Stimulated activated CD8-positive, alpha-beta memory T cell treated with anti-CD3 and anti-CD28 coated beads, Interleukin-7, amount 100 ng/mL, for 48 hours (primary cell): Measurements from ENCODE around the gene WNT6.

ENCODE experiments used
- DNase-seq, 2 donors: peaks; one replicate each; pipeline ENCODE4 v3.0.0-alpha.2; 2020; ENCODE audit warnings: low read depth in 1 of 2; ENCODE audit errors: extremely low read depth in 1 of 2

Gene WNT6

DNA sequence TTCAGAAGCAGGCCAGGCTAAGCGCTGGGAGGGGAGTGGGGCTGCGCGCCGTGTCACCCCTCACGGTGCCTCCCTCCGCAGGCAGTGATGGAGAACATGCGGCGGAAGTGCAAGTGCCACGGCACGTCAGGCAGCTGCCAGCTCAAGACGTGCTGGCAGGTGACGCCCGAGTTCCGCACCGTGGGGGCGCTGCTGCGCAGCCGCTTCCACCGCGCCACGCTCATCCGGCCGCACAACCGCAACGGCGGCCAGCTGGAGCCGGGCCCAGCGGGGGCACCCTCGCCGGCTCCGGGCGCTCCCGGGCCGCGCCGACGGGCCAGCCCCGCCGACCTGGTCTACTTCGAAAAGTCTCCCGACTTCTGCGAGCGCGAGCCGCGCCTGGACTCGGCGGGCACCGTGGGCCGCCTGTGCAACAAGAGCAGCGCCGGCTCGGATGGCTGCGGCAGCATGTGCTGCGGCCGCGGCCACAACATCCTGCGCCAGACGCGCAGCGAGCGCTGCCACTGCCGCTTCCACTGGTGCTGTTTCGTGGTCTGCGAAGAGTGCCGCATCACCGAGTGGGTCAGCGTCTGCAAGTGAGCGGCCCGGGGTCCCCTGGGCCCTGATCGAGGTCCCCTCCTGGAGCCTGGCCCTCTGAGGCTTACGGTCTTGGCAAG, 33.2 kb downstream of the WNT6 start:
- DNase-seq: peak; percentile 68 to 77

DNA sequence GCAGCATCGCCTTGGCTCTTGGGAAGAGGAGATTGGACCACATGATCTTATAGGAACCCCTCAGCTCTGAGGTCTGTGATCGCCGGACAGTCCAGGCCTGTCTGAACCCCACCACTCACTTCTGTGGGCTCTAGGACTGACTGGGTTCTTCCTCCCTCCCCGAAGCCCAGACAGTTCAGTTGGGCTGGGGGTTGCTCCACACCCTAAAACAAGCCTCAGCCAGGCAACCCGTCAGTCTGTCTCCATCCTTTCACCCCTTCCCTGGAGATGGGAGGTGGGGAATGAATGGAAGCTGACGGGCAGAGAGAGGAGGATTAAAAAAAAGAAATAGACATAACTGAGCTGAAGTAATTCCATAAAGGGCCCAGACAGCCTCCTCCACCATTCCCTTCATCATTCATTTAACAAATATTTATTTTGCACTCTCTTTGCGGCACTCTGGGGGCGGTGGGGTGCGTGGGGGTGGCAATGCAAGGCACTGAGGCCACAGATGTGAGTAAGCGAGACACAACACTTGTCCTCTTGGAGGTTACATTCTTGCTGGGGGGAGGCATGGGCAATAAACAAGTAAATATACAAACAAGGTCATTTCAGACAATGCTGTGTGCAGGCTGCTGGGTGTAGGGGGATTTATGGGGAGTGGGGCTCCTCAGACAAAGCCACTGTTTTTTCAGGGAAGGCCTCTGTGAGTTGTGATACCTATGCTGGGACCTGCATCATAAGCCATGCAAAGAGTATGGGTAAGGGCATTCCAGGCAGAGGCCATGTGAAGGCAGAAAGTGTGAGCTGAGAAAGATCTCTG, 33.9 kb downstream of the WNT6 start:
- no peak for DNase-seq

DNA sequence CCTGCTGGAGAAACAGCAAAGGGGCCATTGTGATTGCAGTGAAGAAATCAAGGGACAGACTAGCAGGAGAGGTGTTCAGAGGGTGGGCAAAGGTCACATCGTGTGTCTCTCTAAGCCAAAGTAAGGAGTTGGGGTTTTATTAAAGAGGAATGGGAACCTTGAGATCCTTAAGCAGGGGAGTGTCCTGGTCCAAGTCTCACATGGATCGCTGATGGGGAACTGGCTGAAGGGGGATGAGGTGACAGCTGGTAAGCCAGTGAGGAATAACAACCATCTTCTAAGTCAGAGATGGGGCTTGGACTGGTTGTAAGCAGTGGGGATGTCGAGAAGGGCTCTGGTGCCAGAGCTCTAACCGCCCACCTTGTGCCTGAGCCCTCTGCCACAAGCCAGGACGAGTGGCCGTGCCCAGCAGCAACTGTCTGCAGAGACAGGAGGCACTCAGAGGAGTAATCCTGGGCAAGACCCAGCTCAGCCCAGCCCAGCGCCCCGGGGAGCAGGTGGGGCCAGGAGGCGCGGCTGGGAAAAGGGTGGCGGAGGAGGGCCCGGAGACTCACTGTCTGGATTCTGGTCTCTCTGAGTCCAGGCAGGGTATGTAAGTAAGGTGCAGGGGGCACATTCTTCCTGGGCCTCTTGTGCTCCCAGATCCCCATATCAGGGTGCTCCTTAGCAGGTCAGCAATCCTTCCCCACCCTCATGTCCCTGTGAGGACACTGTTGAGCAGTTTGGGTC, 34.7 kb downstream of the WNT6 start:
- DNase-seq: no peak

DNA sequence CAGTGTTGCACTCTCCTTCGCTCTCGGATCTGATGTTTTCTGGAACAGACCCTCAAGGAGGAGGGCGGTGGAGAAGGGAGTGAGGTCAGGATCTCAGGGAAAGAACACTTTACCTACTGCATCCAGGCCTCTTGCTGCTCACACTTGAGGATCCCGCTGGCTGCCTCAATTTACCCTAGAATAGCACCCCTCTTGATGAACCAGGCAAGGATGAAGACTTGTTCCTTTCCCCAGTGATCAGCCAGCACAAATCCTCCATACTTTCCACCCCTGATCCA, 35.2 kb downstream of the WNT6 start:
- DNase-seq: no peak

DNA sequence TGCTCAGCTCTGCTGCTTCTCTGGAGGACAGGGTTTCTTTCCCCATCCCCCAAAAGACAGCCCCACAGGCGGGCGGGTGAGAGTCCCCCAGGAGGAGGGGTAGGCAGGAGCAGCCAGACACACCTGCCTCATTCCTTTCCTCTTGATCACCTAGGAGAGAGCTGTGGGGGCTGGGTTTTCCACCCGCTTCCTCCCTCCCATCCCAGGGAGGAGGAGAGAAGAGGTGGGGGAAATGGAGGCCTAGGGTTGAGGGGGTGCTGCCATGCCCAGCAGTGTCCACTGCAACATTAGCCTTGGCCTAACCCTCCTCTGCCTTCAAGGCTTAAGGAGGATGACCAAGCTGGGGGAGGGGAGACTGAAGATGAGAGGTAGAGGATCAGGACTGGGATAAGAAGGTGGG, 35.7 kb downstream of the WNT6 start:
- no peak for DNase-seq

DNA sequence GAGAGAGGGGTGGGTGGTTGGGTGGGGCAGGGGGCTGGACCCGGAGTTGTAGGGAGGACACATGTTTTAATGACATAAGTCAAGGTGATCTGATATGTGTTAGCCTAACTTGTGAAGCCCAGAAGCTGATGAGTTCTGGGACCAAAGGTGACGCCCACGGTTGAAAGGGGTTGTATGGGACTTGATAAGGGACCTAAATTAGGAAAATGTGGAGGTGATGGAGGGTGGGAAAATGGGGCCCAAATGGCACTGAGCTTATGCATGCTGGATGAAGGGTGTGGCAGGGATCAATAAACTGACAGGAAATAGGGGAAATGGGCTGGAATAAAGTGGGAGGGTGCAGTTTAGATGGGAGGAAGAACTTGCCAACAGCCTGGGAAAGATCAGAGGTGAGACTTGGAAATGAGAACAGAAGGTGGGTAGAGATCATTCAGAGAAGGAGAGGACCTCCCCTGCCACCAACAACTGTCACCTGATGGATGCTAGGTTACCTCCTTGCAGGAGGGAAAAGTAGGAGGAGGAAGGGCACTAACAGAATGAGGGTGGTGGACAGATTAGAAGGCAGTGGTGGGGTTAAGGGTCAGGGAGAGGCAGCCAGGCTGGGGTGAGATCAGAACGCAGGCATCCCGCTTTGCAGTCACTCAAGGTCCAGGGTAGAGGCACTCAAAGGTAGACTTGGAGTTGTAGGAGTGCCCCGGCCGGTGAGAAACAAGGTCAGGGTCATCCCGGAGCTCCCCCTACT, 36.3 kb downstream of the WNT6 start:
- DNase-seq: no peak

DNA sequence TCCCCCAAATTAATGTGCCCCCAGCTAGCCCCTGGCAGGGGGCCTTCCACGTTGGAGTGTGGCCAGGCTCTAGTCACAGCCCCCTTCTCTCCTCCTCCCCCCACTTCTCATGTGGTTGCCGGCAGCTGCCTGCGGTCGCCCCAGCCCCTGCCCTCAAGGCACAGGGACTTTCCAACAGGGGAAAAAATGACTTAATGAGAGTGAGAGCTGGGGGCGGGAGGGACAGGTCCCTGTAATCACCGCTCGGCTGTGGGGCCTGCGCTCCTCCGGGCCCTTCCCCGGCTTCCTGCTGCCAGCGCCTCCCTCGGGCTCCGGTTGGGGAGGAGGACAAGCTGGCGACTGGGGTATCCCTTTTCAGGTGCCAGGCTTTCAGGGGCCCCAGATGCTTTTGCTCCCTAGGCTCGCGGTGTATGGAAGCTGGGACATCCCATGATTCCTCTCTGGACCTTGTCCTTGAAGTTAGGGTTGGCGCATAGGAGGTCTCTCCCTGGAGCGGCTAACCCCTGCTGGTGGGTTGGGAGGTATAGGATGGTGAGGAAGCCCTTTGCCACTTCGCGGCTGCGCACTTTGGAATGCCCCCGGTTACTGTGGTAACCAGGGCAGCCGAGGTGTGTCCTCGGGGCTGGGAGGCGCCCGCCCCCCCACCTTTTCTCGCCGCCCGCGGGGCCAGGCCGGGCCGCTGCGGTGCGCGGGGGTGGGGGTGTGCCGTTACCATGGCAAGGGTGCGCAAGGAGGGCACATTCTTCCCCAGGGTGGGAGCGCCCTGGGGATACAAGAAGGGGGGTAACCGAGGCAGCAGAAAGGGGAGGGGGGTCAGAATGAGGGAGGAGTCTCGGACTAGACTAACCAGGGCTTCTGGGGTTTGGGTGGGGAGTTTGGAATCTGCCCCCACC, 37.1 kb downstream of the WNT6 start:
- peak; percentile 82 to 89 for DNase-seq

DNA sequence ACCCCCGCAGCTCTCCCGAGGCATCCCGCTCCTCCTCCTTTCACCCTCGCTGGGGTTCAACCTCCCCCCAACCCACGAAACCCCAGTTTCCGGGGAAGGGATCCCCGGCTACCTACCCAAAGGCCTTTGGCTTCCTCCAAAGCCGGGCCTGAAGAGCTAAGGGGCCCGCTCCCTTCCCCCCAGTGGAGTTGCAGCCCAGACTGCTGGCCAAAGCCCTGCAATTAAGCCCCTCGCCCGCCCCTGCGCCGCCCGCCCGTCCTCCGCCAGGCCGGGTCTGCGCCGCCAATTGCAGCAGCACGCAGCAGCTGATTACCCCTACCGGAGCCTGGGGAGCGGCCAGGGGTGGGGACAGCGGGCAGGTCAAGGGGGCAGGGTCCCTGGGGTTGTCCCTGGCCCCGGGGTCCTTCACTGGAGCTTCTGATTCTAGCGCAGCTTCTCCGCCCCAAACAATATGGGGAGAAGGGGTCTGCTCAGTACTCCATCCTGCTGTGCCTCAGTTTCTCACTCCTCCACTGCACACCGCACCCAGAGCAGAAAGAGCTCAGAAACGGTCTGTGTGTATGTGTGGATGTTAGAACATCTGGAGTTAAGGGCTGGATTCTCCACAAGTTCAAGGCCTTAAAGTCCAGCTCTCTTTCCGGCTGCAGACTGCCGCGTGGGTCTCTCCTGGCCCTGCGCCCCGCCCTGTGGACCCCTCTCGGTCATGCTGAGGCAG, 37.9 kb downstream of the WNT6 start:
- DNase-seq: no peak

DNA sequence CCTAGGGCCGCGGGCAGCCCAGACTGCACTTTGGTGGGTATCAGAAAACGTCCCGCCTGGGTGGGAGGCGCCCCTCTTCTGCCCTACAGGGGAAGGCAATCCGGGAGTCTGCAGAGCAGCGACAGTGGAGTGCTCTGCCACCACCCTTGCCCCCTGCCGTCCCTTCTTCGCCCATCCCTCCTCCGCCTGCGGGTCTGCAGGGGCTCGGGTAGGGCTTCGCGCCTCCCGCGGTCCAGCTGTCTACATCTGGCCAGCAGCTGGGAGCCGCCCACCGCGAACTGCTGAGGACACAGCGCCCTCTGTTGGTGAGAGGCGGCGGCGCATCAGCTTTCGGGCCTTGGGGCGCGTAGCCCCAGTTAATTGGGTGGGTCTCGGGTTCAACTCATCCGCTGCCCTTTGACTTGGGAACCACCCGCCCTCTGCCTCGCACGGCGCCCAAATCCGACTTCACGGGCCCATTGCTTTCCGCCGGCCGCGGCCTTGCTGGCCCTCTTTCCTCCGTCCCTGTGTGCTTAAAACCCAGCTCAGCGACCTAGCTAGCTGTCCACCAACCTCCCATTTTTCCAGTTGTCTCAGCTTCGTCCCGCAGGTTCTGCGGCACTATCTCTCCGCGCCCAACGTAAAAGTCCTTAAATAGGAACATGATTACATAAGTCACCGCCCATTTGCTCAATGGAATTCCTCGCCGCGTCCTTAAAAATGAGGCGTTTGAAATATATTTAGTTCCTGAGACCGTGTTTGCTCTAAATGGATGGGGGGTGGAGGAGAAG, 38.7 kb downstream of the WNT6 start:
- peak; percentile 66 to 67 for DNase-seq

DNA sequence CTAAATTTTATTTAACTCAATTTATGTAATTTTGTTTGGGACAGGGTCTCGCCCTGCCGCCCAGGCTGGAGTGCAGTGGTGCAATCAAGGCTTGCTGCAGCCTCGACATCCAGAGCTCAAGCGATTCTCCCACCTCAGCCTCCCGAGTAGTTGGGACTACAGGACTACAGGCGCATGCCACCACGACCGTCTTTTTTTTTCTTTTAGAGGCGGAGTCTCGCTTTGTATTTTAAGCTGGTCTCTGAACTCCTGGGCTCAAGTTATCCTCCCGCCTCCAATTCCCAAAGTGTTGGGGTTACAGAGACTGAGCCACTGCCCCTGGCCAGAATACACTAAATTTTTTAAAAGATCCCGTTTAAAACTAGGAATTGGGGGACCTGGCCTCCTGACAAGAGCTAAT, 39.5 kb downstream of the WNT6 start:
- no peak for DNase-seq

DNA sequence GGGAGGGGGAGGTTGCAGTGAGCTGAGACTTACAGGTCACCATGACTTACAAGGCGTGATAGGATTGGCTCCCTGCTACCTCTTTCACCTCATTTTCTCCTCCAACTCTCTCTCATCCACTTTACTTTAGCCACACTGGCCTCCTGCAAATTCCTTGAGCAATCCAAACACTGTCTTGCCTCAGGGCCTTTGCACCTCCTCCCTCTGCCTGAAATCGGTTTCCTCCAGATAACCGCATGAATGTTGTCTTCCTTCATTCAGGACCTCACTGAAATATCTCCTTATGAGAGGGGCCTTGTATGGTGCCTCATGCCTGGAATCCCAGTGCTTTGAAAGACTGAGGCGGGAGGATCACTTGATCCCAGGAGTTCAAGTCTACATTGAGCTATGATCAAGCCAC, 42.8 kb downstream of the WNT6 start:
- DNase-seq: no peak

DNA sequence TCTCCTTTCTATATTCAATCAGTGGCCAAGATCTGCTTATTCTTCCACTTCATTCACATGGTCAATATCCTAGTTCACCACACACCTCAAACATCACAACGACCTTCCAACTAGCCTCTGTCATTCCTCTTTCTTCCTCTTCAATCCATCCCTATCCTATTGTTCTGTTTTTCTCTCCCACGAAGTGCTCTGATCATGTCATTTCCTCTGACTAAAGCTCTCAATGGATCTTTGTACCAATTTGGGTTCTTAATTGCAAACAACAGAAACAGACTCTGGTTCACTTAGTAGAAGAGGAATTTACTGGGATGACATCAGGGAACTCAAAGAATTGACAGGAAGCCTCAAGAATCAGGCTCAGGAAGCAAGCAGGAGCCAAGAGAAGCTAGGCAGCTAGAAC, 44.6 kb downstream of the WNT6 start:
- no peak for DNase-seq

DNA sequence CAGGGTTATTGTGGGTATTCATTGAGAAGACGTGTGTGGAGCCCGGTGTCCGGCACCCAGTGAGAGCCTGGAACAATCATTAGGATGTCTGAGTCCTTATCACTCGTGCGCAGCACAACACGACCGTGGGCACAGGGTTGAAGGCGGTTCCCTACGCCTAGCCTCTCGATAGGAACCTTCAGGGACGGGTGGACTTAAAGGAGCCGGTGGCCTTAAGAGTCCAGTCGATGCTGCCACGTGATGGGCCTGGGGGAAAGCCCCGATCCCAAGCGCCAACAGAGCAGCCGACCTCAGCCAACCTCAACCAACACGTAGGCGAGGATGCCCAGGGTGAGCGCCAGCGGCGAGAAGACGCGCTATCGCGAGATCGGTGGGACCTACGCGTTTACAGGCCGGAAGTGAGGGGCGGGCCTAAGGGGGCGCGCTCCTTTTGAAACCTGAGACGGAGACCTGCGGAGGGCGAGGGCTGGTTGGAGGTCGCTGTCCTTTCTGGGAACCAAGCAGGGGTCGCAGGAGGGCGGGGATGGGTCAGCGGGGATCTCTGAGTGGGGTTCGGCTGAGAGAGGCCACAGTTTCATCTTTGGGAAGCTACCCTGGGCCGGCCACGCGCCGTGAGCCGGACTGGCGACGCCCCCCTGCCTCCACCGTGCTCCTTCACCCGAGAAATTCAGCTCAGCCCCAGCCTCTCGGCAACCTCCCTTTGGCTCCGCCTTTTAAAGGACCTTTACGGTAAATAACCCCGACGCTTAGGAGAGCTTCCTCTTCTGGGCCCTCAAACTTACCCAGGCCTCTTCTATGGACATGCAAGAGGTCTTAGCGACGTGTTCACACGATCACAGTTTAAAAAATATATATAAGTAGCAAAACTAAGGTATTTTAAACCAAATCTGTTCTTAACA, 49.4 kb downstream of the WNT6 start:
- DNase-seq: peak; percentile 81 to 90

DNA sequence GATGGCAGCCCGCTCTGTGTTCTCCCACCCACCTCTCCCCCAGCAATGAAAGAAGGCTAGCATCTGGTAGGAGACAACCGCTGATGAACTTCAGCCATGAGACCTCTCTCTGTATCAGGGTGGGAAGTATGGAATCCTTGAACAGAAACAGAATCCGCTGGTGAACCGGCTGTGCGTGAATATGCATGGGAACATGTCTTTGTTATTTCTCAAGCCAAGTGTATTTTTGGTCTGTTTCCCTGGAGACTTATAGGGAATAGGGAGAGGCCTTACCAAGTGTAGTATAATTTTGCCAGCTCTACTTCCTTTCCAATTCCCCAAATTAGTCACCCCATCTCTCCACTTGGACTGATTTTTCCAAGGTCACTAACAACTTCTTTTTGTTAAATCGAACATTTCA, 51.1 kb downstream of the WNT6 start:
- no peak for DNase-seq

DNA sequence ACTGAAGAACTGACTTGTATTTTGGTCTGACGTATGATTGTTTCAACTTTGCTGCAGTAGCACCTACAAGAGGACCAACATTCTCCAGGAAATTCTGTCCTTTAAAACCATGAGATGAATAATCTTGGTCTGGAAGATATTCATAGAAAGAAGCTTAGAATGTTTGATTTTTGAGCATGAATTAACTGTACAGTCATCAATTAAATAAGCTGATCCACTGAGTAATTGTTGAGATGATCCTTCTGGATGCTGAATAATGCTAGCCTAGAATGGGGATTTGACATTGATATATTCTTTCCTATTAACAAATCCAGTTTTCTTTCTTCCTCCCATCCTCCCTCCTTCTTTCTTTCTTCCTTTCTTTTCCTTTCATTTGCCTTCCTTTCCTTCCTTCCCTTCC, 60.9 kb downstream of the WNT6 start:
- no peak for DNase-seq
